DND-41 (cell line): ENCODE measurements around the gene ARHGEF17.

Experiments used
- EZH2 ChIP-seq: IDR thresholded peaks from 3 replicates; pipeline ENCODE4 v1.6.1; 2012; ENCODE audit warnings: borderline replicate concordance, low read depth, mild to moderate bottlenecking, moderate library complexity, low read length, inconsistent platforms; ENCODE audit not compliant: severe bottlenecking
- TF ChIP-seq, protein P1 (sequence below): IDR thresholded peaks from 2 replicates; pipeline ENCODE4 v1.5.1; 2012; ENCODE audit warnings: borderline replicate concordance, low read length, moderate library complexity, mild to moderate bottlenecking; ENCODE audit not compliant: poor library complexity, severe bottlenecking; ENCODE audit errors: extremely low read depth

DNA sequence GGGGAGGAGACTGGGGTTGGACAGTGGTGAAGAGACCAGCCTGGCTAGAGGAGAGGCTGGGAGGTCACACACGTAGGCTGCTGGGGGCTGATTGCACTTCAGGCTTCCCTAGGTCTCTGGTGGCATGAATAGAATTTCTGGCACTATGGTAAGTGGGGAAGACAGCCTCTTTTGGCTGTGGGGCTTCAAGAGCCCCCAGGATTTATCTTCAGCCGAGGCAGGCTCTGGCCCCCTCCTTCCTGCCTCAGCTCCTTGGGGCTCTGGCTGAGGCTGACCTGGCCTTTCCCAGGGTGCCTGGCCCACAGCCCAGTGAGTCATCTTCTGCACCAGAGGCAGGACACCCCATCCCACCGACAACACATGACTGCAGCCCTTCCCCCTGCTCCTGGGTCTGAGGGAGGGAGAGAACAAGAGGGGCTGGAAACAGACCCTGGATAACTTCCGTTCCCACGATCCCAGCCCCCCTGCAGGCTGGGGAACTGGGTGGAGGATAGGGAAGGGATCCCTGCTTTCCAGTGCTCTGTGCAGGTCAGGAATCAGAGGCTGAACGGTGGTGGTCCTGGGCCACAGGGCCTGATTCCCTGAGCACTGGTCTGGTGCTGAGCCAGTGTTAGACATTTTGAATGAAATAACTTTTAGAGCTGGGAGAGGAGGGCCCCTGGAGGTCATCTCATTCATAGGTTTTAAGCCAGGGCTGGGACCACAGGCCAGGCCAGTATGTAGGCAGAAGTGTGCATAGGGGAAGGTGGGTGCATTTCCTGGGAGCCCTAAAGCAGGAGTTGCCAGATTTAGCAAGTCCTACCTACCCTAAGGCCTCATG, 26.5 kb downstream of the ARHGEF17 start:
- TF ChIP-seq, protein P1, sequence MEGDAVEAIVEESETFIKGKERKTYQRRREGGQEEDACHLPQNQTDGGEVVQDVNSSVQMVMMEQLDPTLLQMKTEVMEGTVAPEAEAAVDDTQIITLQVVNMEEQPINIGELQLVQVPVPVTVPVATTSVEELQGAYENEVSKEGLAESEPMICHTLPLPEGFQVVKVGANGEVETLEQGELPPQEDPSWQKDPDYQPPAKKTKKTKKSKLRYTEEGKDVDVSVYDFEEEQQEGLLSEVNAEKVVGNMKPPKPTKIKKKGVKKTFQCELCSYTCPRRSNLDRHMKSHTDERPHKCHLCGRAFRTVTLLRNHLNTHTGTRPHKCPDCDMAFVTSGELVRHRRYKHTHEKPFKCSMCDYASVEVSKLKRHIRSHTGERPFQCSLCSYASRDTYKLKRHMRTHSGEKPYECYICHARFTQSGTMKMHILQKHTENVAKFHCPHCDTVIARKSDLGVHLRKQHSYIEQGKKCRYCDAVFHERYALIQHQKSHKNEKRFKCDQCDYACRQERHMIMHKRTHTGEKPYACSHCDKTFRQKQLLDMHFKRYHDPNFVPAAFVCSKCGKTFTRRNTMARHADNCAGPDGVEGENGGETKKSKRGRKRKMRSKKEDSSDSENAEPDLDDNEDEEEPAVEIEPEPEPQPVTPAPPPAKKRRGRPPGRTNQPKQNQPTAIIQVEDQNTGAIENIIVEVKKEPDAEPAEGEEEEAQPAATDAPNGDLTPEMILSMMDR = no peak
- TF ChIP-seq EZH2 = no peak
